Loucy (cell line): ENCODE results near the gene LAMA5.

ENCODE experiments used
- H2AFZ ChIP-seq: fragments of 200-600 bp; sonication (generic); 2 replicates; pipeline ENCODE4 v1.6.0; 2016; ENCODE audit warnings: antibody characterized with exemption, mild to moderate bottlenecking, low read length, moderate library complexity
- H3F3A ChIP-seq: fragments of 200-600 bp; 2 replicates; pipeline ENCODE4 v1.6.0; 2016; ENCODE audit warnings: antibody characterized with exemption, low read depth, mild to moderate bottlenecking
- H3K27me3 ChIP-seq: fragments of 200-600 bp; sonication (generic); 2 replicates; pipeline ENCODE4 v1.6.1; 2014; ENCODE audit warnings: low read length, mild to moderate bottlenecking; ENCODE audit not compliant: insufficient read depth, poor library complexity, severe bottlenecking
- H3K36me3 ChIP-seq: fragments of 200-600 bp; sonication (generic); 2 replicates; pipeline ENCODE4 v1.6.1; 2016; ENCODE audit warnings: low read length; ENCODE audit not compliant: insufficient read depth
- H3K4me1 ChIP-seq: fragments of 200-600 bp; sonication (generic); 2 replicates; pipeline ENCODE4 v1.5.1; 2014; ENCODE audit warnings: low read length, mild to moderate bottlenecking; ENCODE audit not compliant: insufficient read depth, poor library complexity, severe bottlenecking
- H3K4me2 ChIP-seq: fragments of 200-600 bp; sonication (generic); 2 replicates; pipeline ENCODE4 v1.6.0; 2014; ENCODE audit warnings: antibody characterized with exemption, low read length, low read depth, mild to moderate bottlenecking; ENCODE audit not compliant: poor library complexity, severe bottlenecking
- H3K4me3 ChIP-seq: fragments of 200-600 bp; sonication (generic); 2 replicates; pipeline ENCODE4 v1.5.1; 2014; ENCODE audit warnings: low read length, mild to moderate bottlenecking, mixed read lengths; ENCODE audit not compliant: poor library complexity, severe bottlenecking
- H3K79me2 ChIP-seq: fragments of 200-600 bp; sonication (generic); 2 replicates; pipeline ENCODE4 v1.6.1; 2014; ENCODE audit warnings: low read length; ENCODE audit not compliant: insufficient read depth
- H3K9ac ChIP-seq: fragments of 200-600 bp; sonication (generic); 2 replicates; pipeline ENCODE4 v1.6.0; 2014; ENCODE audit warnings: mild to moderate bottlenecking, low read depth, low read length, moderate library complexity; ENCODE audit not compliant: poor library complexity, severe bottlenecking
- H3K9me2 ChIP-seq: fragments of 200-600 bp; sonication (generic); replicated peaks from 2 replicates; pipeline ENCODE4 v1.6.1; 2016; ENCODE audit warnings: low read depth, low read length, mixed read lengths
- H3K9me3 ChIP-seq: fragments of 200-600 bp; sonication (generic); 2 replicates; pipeline ENCODE4 v1.6.1; 2014; ENCODE audit warnings: mild to moderate bottlenecking, antibody characterized with exemption, low read length, low read depth; ENCODE audit not compliant: insufficient read depth
- H4K20me1 ChIP-seq: fragments of 200-600 bp; sonication (generic); 2 replicates; pipeline ENCODE4 v1.6.0; 2014; ENCODE audit warnings: antibody characterized with exemption, low read length, mild to moderate bottlenecking; ENCODE audit not compliant: insufficient read depth, poor library complexity, severe bottlenecking
- EZH2phosphoT487 ChIP-seq: fragments of 200-600 bp; IDR thresholded peaks from 2 replicates; pipeline ENCODE4 v1.6.1; 2018; ENCODE audit warnings: antibody characterized with exemption, mild to moderate bottlenecking, moderate library complexity, borderline replicate concordance
- TF ChIP-seq, protein P1 (sequence below): fragments of 200-600 bp; sonication (generic); conservative IDR thresholded peaks from 2 replicates; pipeline ENCODE4 v1.5.1; 2014; ENCODE audit warnings: mild to moderate bottlenecking, antibody characterized with exemption, low read length

LAMA5 gene

DNA sequence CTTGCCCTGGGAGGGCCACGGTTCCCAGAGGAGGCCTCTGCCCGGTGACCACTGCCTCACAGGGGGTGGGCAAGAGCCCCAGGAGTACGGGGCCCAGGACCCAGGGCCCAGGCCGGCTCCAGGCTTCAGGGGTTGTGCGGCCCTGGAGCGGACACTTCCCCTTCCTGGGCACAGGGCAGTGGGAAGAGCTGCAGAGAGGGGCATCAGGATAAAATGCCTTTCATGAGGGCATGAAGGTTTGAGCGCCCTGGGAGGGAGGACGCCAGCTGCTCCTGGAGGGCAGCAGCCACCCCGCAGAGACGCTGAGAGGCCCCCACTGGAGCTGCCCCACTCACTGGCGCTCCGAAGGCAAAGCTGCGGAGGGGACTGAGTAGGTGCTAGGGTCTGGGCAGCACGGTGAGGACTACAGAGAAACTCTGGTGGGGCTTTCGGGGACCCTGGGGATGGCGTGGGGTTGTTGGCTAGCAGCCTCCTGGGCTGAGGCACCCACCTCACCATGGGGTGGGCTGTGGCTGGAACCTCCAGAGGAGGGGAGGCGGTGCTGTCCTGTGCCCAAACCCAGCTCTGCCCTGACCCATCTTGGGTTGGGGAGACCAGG is 10.4 kb downstream of the LAMA5 start:
- Histone ChIP-seq H3K9ac (no peak overlapping the region), H3K4me1 (no peaks in the 10 kb centered on the region), H3K9me3 (no peaks in the 10 kb centered on the region), H2AFZ (no peak overlapping the region), H3K27me3 (no peaks in the 10 kb centered on the region), H4K20me1 (no peaks in the 10 kb centered on the region), H3K9me2 (no peaks in the 10 kb centered on the region), H3K79me2 (no peaks in the 10 kb centered on the region), H3F3A (no peaks in the 10 kb centered on the region), H3K36me3 (no peaks in the 10 kb centered on the region), H3K4me3 (no peak overlapping the region), H3K4me2 (no peak overlapping the region)
- no peak for TF ChIP-seq EZH2phosphoT487
- TF ChIP-seq, protein P1, sequence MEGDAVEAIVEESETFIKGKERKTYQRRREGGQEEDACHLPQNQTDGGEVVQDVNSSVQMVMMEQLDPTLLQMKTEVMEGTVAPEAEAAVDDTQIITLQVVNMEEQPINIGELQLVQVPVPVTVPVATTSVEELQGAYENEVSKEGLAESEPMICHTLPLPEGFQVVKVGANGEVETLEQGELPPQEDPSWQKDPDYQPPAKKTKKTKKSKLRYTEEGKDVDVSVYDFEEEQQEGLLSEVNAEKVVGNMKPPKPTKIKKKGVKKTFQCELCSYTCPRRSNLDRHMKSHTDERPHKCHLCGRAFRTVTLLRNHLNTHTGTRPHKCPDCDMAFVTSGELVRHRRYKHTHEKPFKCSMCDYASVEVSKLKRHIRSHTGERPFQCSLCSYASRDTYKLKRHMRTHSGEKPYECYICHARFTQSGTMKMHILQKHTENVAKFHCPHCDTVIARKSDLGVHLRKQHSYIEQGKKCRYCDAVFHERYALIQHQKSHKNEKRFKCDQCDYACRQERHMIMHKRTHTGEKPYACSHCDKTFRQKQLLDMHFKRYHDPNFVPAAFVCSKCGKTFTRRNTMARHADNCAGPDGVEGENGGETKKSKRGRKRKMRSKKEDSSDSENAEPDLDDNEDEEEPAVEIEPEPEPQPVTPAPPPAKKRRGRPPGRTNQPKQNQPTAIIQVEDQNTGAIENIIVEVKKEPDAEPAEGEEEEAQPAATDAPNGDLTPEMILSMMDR: no peak

DNA sequence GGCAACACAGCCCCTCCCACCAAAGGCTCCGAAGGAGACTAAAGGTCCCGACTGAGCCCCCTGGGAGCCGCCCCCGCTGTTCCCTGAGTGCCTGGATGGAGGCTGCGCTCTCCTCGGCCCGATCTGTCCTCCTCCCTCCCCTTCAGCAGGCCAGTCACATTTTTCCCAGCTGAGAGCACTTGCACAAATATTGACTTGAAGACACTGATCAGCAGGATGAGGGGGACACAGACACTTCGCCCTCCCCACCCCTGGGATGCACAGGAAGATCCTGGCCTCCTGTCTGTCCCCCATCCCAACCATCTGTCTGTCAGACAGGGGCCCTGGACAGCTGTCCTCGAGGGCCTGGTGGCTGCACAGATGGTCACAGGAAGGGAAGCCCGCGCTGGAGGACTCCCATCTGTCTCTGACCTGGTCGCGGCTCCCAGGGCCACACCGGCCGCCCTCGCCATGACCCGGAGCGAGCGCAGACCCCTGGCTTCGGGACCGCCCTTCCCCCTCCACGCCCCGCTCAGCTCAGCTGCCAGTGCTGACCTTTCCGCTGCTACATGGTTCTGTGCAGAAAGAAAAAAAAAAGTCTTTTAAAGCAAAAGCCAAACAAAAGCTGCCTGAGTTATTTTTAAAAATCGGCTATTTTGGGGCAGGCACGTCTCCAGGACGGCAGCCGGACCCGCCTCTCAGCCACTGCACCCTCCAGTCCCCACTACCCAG is 11.1 kb downstream of the LAMA5 start:
- no peaks in the 10 kb centered on the region for H3K4me1 ChIP-seq
- H3K79me2 ChIP-seq: no peaks in the 10 kb centered on the region
- no peaks in the 10 kb centered on the region for H3K27me3 ChIP-seq
- no peak overlapping the region for H3K9ac ChIP-seq
- H3K9me2 ChIP-seq: no peaks in the 10 kb centered on the region
- no peaks in the 10 kb centered on the region for H4K20me1 ChIP-seq
- no peaks in the 10 kb centered on the region for H3K9me3 ChIP-seq
- H3K36me3 ChIP-seq: no peaks in the 10 kb centered on the region
- no peak overlapping the region for H2AFZ ChIP-seq
- no peak overlapping the region for H3K4me2 ChIP-seq
- no peak for TF ChIP-seq EZH2phosphoT487
- TF ChIP-seq, protein P1: no peak
- no peaks in the 10 kb centered on the region for H3F3A ChIP-seq
- no peak overlapping the region for H3K4me3 ChIP-seq

DNA sequence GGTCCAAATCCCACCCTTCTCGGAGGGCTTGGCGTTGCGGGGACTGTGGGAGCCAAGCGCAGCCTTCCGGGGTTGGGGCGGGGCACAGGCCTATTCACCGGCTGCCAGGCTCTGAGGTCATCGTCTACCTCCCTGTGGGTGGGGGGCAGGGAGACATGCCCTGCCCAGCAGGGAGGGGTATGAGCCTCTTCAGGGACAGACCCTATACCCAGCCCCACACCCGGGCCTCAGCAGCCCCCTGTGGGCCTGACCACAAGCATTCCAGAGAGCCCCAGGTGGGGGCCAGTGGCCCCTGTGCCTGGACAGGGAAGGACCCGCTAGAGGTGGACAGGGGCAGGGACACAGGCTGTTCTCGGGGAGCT is 11.6 kb downstream of the LAMA5 start:
- Histone ChIP-seq H3K9ac (no peak overlapping the region), H3K4me1 (no peaks in the 10 kb centered on the region)

More for the DNA sequence above, 11.6 kb downstream of the LAMA5 start:
- Histone ChIP-seq H3K4me2 (no peak overlapping the region), H3K4me3 (no peak overlapping the region), H2AFZ (no peak overlapping the region), H3K9me2 (no peaks in the 10 kb centered on the region), H3K9me3 (no peaks in the 10 kb centered on the region), H3K27me3 (no peaks in the 10 kb centered on the region), H3K36me3 (no peaks in the 10 kb centered on the region), H3F3A (no peaks in the 10 kb centered on the region), H4K20me1 (no peaks in the 10 kb centered on the region), H3K79me2 (no peaks in the 10 kb centered on the region)
- no peak for TF ChIP-seq EZH2phosphoT487
- TF ChIP-seq, protein P1: no peak
